Skeletal muscle tissue (tissue), 4 donors: ENCODE data around the gene VPS51. TPM values are rescaled to one million over a fixed set of nuclear protein-coding genes. Genes with fewer than 3 reads are reported as not detected.

Source experiments
- H3K27ac ChIP-seq: one replicate; pipeline ENCODE4 v1.7.0; 2013; ENCODE audit warnings: mild to moderate bottlenecking, low read depth, low read length, inconsistent platforms
- H3K27me3 ChIP-seq, 3 donors: one replicate each; pipeline ENCODE4 v1.7.0; 2013; ENCODE audit warnings: low read length in 3 of 3; ENCODE audit not compliant: control insufficient read depth in 3 of 3, insufficient read depth in 3 of 3
- H3K36me3 ChIP-seq, 3 donors: one replicate each; pipeline ENCODE4 v1.7.0; 2013; ENCODE audit warnings: low read length in 3 of 3; ENCODE audit not compliant: control insufficient read depth in 3 of 3, insufficient read depth in 3 of 3
- H3K4me1 ChIP-seq, 3 donors: one replicate each; pipeline ENCODE4 v1.7.0; 2013; ENCODE audit warnings: low read length in 3 of 3, mild to moderate bottlenecking in 3 of 3; ENCODE audit not compliant: control insufficient read depth in 3 of 3, insufficient read depth in 3 of 3
- H3K4me3 ChIP-seq, 3 donors: one replicate each; pipeline ENCODE4 v1.7.0; 2013; ENCODE audit warnings: low read length in 3 of 3
- H3K9ac ChIP-seq, 3 donors: one replicate each; pipeline ENCODE4 v1.7.0; 2013; ENCODE audit warnings: low read length in 3 of 3, mild to moderate bottlenecking in 3 of 3, moderate library complexity in 2 of 3, low read depth in 1 of 3
- H3K9me3 ChIP-seq, 3 donors: one replicate each; pipeline ENCODE4 v1.7.0; 2013; ENCODE audit warnings: low read length in 3 of 3; ENCODE audit not compliant: control insufficient read depth in 3 of 3
- total RNA-seq: library from RNA; depleted of rRNA; stranded (reverse); fragments of >200 nt; gene quantifications from one replicate; pipeline ENCODE4 v1.2.3, GENCODE V29; 2014
- donor health status: Osteomylitis.

Gene VPS51
- total RNA-seq, 1 donor from 2014 or later: 166 TPM

DNA sequence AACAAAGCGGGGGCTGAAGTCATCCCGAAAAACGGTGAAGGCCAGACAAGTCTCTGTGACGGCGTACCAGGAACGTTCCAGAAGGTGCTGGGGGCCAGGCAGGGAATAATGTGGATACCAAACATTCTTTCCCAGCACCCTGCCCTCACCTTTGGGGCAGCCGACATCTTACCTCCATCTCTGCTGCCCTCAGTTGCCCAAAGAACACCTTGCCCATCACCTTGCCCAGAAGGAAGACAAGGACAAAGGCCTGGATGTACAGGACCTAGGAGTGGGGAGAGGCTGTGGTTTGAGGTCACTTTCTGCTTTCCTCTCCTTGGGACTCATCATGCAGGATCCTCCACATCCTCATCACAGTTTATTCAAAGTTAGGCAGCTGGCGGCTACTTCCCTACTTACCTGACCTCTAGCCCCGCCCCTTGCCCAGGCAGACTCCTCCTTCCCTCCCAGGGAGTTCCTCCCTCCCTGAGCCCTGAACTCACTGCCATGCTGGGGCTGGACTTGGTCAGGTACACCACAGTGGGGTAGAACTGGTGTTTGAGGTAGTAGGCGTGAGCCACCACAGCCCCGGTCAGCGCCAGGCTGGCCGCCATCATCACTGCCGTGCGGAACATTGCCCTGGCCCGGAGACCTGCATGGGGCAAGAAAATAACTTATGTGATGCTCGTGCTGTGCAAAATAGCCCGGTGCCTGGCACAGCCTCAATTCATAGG, 37.1 kb downstream of the VPS51 start:
- no peaks in the 10 kb centered on the region for H3K9me3 ChIP-seq
- no peaks in the 10 kb centered on the region for H3K27me3 ChIP-seq
- H3K4me1 ChIP-seq: peaks cover 35 to 57% (median 35%) of the 10 kb centered on the region in 3 donors
- H3K4me3 ChIP-seq: peak overlapping the region; percentile 93 to 98 (median 94)
- peaks cover 48 to 51% (median 48%) of the 10 kb centered on the region in 3 donors for H3K36me3 ChIP-seq
- H3K9ac ChIP-seq: peak overlapping the region; percentile 99 to 100 (median 99)
- H3K27ac ChIP-seq: peak overlapping the region; percentile 100

DNA sequence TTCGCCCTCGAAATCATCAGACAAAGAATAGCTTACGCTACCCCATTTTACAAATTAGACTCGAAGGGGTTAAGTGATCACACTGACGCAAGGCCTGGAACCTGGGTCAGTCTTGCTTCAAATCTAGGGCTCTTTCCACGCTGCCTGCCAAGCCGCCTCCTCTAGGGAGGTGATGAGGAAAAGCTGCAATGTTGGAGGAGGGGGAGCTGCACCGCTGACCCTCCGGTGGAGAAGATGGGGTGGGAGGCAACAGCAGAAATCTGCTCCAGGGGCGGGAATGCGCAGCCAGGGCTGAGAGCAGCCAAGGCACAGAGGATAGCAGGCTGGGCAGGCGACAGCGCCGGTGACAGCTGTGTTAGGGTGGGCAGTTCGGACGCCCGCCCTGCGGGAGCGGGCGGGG, 37.7 kb downstream of the VPS51 start:
- Histone ChIP-seq H3K27me3 (no peaks in the 10 kb centered on the region), H3K36me3 (peaks cover 42 to 46% (median 42%) of the 10 kb centered on the region in 3 donors), H3K4me1 (peaks cover 35 to 57% (median 35%) of the 10 kb centered on the region in 3 donors), H3K9me3 (no peaks in the 10 kb centered on the region), H3K9ac (peak overlapping the region; percentile 99 to 100 (median 99)), H3K4me3 (peak overlapping the region; percentile 93 to 98 (median 94)), H3K27ac (peak overlapping the region; percentile 100)

DNA sequence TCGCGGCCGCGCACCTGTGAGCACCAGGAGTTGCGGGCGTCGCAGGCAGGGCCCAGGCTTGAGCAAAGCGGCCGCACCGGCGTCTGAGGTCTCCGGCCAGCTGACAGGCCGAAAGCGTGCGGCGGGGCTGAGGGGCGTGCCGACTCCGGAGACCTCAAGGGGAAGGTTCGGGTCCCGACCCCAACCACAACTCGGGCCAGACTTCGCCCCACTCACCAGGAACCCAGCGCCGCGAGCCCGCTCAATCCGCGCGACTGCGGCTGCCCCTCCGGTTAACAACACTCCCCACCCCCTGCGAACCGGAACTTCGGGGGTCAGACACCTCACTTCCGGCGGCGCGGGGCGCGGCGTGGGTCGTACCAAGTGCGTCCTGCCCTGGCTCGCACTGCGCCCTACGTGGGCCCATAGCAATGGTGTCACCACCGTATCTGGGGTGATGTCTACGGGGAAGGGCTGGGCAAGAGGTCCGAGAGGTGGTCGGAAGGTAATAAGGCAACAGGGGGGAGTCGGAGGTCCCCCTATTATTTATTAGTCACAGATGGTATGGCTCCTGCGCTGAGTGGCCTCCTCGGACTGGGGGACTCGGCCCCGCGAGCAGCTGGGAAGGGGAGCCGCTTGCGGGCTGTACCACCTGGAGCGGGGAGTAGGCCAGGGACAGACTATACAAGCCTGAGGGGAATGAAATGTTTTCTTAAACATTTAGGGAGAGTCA, 38.4 kb downstream of the VPS51 start, which contains the start of gene SYVN1:
Gene SYVN1, minus strand, starts transcription at position 280 of the 712 bp plus-strand sequence. CDS start 918 bp downstream, outside the sequence.
- H3K4me3 ChIP-seq: peak within 1 kb of the TSS; percentile 93 to 98 (median 94)
- no peaks in the 10 kb centered on the region for H3K27me3 ChIP-seq
- peaks cover 35 to 57% (median 35%) of the 10 kb centered on the region in 3 donors for H3K4me1 ChIP-seq
- H3K36me3 ChIP-seq: peaks cover 35 to 39% (median 37%) of the 10 kb centered on the region in 3 donors
- H3K9ac ChIP-seq: peak within 1 kb of the TSS; percentile 99 to 100 (median 99)
- H3K9me3 ChIP-seq: no peaks in the 10 kb centered on the region
- H3K27ac ChIP-seq: peak within 1 kb of the TSS; percentile 100

DNA sequence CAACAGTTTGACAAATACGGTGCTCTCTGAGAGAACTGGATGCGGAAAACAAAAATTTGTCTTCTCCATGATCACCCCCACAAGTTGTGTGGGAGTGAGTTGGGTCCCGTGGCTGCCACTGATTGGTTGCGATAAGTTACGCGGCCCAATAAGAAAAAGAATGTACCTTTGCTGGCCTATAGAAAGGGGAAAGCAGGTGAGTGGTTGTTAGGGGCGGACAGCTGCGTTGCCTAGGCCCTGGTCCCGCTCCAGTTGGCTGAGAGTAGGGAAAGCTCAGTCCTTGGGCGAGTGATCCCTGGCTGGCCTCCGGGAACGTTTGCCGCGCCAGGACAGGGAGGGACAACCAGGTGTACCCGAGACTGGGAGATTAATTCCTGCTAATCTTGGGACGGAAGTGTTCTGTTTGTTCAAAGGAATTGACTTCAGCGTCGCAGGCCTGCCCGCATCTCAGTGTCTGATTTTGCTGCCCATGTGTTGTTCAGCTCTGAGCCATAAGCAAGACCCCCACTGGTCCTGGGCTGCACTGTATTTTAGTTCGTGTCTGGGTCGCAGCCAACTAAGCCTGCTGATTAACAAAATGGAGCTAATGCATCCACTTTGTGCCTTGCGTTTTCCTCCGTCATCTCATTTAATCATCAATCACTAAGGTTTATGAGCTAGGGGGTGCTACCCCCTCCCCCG, 39.1 kb downstream of the VPS51 start:
- Histone ChIP-seq H3K4me3 (peak overlapping the region; percentile 93 to 98 (median 94)), H3K4me1 (peaks cover 35 to 55% (median 35%) of the 10 kb centered on the region in 3 donors), H3K36me3 (peaks cover 28 to 33% (median 30%) of the 10 kb centered on the region in 3 donors), H3K9me3 (no peaks in the 10 kb centered on the region), H3K9ac (peak overlapping the region; percentile 99 to 100 (median 99)), H3K27ac (peak overlapping the region; percentile 100), H3K27me3 (no peaks in the 10 kb centered on the region)

DNA sequence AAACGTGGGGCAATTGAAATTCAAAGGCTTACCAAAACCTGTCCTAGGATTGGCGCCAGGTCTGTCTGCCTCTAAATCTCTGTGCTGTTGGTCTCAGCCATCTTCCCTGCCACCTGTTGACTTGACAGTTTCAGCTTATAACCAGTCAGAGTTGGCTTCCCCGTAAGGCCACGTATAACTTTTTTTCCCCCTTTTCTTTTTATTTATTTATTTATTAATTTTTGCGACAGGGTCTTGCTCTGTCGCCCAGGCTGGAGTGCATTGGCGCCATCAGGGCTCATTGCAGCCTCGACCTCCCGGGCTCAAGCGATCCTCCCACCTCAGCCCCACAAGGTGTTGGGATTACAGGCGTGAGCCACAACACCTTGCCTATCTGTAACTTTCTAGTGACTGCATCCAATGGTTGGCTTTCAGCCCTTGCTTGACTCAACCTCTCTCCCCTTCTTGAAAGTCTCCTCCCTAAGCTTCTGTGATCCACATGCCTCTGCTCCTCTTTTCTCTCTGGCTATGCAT, 39.7 kb downstream of the VPS51 start:
- peaks cover 35 to 51% (median 35%) of the 10 kb centered on the region in 3 donors for H3K4me1 ChIP-seq
- H3K27me3 ChIP-seq: no peaks in the 10 kb centered on the region
- H3K4me3 ChIP-seq: peak overlapping the region; percentile 93 to 98 (median 94)
- peak overlapping the region; percentile 99 to 100 (median 99) for H3K9ac ChIP-seq
- no peaks in the 10 kb centered on the region for H3K9me3 ChIP-seq
- peaks cover 24 to 27% (median 25%) of the 10 kb centered on the region in 3 donors for H3K36me3 ChIP-seq
- H3K27ac ChIP-seq: peak overlapping the region; percentile 100

DNA sequence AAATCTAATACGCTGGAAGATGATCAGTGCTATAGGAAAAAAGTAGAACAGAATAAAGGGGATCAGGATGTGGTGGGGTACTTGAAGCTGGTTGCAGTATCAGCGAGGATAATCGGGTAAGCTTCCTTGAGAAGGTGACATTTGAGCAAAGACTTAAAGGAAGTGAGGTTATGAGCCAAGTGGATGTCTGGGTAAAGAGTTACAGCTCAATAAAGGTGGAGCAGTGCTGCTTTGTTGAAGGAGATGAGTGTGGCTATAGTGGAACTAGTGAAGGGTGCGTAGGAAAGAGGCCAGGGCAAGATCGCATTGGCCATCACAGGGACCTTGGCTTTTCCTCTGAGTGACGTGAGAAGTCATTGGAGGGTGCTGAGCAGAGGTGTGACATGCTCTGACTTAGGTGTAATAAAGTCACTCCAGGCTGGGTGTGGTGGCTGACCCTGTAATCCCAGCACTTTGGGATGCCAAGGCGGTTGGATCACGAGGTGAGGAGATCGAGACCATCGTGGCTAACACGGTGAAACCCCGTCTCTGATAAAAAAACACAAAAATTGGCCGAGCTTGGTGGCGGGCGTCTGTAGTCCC, 40.6 kb downstream of the VPS51 start:
- H3K27me3 ChIP-seq: no peaks in the 10 kb centered on the region
- H3K9me3 ChIP-seq: no peaks in the 10 kb centered on the region
- H3K9ac ChIP-seq: no peak overlapping the region
- H3K27ac ChIP-seq: no peak overlapping the region
- no peak overlapping the region for H3K4me3 ChIP-seq
- H3K4me1 ChIP-seq: peaks cover 32 to 42% (median 32%) of the 10 kb centered on the region in 3 donors
- H3K36me3 ChIP-seq: peaks cover 15 to 18% (median 16%) of the 10 kb centered on the region in 3 donors

DNA sequence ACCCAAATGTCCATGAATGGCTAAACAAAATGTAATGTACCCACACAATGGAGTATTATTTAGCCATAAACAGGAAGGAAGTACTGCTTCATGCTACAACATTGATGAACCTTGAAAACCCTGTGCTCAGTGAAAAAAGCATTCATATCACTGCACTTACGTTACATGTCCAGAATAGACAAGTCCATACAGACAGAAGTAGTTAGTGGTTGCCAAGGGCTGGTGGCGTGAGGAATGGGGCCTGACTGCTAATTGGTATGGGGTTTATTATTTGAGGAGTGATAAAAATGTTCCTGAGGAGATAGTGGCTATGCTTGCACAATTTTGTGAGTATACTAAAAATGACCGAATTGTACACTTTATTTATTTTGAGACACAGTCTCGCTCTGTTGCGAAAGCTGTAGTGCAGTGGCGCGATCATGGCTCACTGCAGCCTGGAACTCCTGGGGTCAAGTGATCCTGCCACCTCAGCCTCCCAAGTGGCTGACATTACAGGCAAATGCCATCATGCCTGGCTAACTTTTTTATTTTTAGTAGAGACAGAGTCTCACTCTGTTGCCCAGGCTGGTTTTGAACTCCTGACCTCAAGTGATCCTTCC, 46.0 kb downstream of the VPS51 start:
- Histone ChIP-seq H3K9me3 (no peaks in the 10 kb centered on the region), H3K36me3 (peaks cover 0 to 2% (median 0%) of the 10 kb centered on the region in 3 donors), H3K9ac (no peak overlapping the region), H3K4me3 (no peak overlapping the region), H3K27ac (no peak overlapping the region), H3K27me3 (no peaks in the 10 kb centered on the region), H3K4me1 (peaks cover 0 to 6% (median 0%) of the 10 kb centered on the region in 3 donors)

DNA sequence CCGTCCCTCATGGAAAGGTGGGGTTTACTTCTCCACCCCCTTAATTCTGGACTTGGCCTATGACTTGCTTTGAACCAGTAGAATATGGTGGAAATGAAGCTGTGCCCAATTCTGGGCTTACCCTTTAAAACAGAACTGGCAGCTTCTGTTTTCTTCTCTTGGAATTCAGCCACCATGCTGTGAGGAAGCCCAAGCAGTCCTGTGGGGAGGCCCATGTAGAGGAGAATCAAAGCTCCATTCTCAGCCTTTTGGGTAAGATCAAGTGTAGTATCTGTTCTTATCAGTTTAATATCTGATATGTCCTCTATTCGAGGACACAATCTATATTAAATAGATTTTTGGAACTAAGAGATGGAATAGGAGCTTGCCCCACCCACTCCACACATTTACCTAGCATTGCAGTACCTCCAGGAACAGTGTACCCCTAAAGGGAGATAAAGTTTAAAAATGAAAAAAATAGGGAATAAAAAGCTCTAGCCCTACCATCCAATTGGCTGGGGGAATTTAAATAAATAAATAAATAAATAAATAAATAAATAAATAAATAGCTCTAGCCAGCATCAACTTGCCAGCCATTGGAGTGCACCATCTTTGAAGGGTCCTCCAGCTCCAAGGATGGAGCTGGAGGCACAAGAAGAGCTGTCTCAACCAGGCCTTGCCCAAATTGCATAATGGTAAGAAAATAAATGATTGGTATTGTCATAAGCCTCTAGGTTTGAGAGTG, 51.5 kb downstream of the VPS51 start:
- H3K4me3 ChIP-seq: no peak overlapping the region
- H3K36me3 ChIP-seq: no peaks in the 10 kb centered on the region
- H3K27ac ChIP-seq: no peak overlapping the region
- H3K9ac ChIP-seq: no peak overlapping the region
- H3K9me3 ChIP-seq: no peaks in the 10 kb centered on the region
- peaks cover 12 to 19% (median 14%) of the 10 kb centered on the region in 3 donors for H3K4me1 ChIP-seq
- no peaks in the 10 kb centered on the region for H3K27me3 ChIP-seq
